A549 (cell line): ENCODE data around the gene FGD5.

ENCODE experiments used
- BCL3 ChIP-seq: fragments of >200 bp; sonication (Bioruptor Twin); formaldehyde crosslinking; IDR thresholded peaks from 3 replicates; pipeline ENCODE4 v1.6.1; 2016
- CTCF ChIP-seq: fragments of >200 bp; sonication (Bioruptor Twin); formaldehyde crosslinking; IDR thresholded peaks from 3 replicates; pipeline ENCODE4 v1.5.1; 2016
- RAD21 ChIP-seq, 2 experiments: fragments of >200 bp in 1 of 2; sonication (Bioruptor Twin) in 1 of 2; formaldehyde crosslinking in 1 of 2; IDR thresholded peaks in 1 of 2; conservative IDR thresholded peaks in 1 of 2; 2 replicates in 1 of 2; 3 replicates in 1 of 2; pipeline ENCODE4 v1.6.1; 2012 to 2018; ENCODE audit warnings: inconsistent platforms in 1 of 2
- TF ChIP-seq, protein P1 (sequence below): IDR thresholded peaks from 2 replicates; pipeline ENCODE4 v1.6.1; 2012

- TF ChIP-seq, protein P1, sequence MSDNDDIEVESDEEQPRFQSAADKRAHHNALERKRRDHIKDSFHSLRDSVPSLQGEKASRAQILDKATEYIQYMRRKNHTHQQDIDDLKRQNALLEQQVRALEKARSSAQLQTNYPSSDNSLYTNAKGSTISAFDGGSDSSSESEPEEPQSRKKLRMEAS: no peak
- TF ChIP-seq CTCF: no peak
- TF ChIP-seq BCL3: no peak
- TF ChIP-seq RAD21 (conservative IDR thresholded peaks at IDR 0.05 in 1 of 2, IDR thresholded peaks at IDR 0.05 in 1 of 2): no peak
Observed at GRCh38 chr3:14810070-14810791, 8.5 kb upstream of the FGD5 start.
